SU-DHL-6 (cell line): ENCODE measurements around the gene SLC7A10.

Experiments
- H2AFZ ChIP-seq: fragments of 200-600 bp; sonication (generic); 2 replicates; pipeline ENCODE4 v1.6.1; 2014; ENCODE audit warnings: low read depth, mild to moderate bottlenecking, moderate library complexity, mixed read lengths, antibody characterized with exemption, low read length; ENCODE audit not compliant: severe bottlenecking
- H3F3A ChIP-seq: fragments of 200-600 bp; shearing (Covaris generic); 2 replicates; pipeline ENCODE4 v1.6.0; 2016; ENCODE audit warnings: antibody characterized with exemption, mild to moderate bottlenecking; ENCODE audit not compliant: insufficient read depth
- H3K27ac ChIP-seq: fragments of 200-600 bp; sonication (generic); 2 replicates; pipeline ENCODE4 v1.5.1; 2016; ENCODE audit warnings: low read depth, mild to moderate bottlenecking, low read length, moderate library complexity, mixed read lengths
- H3K27me3 ChIP-seq: fragments of 200-600 bp; sonication (generic), shearing (Covaris generic); 2 replicates; pipeline ENCODE4 v1.6.0; 2014; ENCODE audit warnings: mild to moderate bottlenecking, low read length
- H3K36me3 ChIP-seq: fragments of 200-600 bp; sonication (generic); 2 replicates; pipeline ENCODE4 v1.6.1; 2014; ENCODE audit warnings: mild to moderate bottlenecking, low read length, mixed read lengths
- H3K4me2 ChIP-seq: fragments of 300-600, 200-600 bp; shearing (Covaris generic), sonication (generic); 2 replicates; pipeline ENCODE4 v1.6.0; 2014; ENCODE audit warnings: low read length, low read depth, mild to moderate bottlenecking; ENCODE audit not compliant: poor library complexity, severe bottlenecking
- H3K4me3 ChIP-seq: fragments of 200-600 bp; sonication (generic); 2 replicates; pipeline ENCODE4 v1.5.1; 2014; ENCODE audit warnings: antibody characterized with exemption, low read length, mild to moderate bottlenecking, mixed read lengths; ENCODE audit not compliant: insufficient read depth, poor library complexity, severe bottlenecking
- H3K79me2 ChIP-seq: fragments of 200-600 bp; sonication (generic); 2 replicates; pipeline ENCODE4 v1.6.1; 2014; ENCODE audit warnings: mild to moderate bottlenecking, low read length, moderate library complexity; ENCODE audit not compliant: insufficient read depth
- H3K9ac ChIP-seq: fragments of 200-600 bp; sonication (generic); 2 replicates; pipeline ENCODE4 v1.7.0; 2014; ENCODE audit warnings: mild to moderate bottlenecking, low read length
- H3K9me2 ChIP-seq: fragments of 200-600 bp; sonication (generic); replicated peaks from 2 replicates; pipeline ENCODE4 v1.6.1; 2014; ENCODE audit warnings: low read length; ENCODE audit not compliant: insufficient read depth
- H3K9me3 ChIP-seq: fragments of 200-600 bp; sonication (generic); 2 replicates; pipeline ENCODE4 v1.6.1; 2014; ENCODE audit warnings: low read length, mixed read lengths; ENCODE audit not compliant: insufficient read depth
- H4K20me1 ChIP-seq: fragments of 200-600 bp; sonication (generic); 2 replicates; pipeline ENCODE4 v1.6.1; 2014; ENCODE audit warnings: low read depth, mild to moderate bottlenecking, antibody characterized with exemption, low read length, moderate library complexity, mixed read lengths
- CTCF ChIP-seq: fragments of 200-600 bp; sonication (generic); IDR thresholded peaks from one replicate; pipeline ENCODE4 v1.5.1; 2017; ENCODE audit warnings: antibody characterized with exemption, mild to moderate bottlenecking, low read length, moderate library complexity; ENCODE audit not compliant: insufficient read depth, poor library complexity, severe bottlenecking
- EZH2phosphoT487 ChIP-seq: fragments of 200-600 bp; sonication (generic), shearing (Covaris generic); conservative IDR thresholded peaks from 2 replicates; pipeline ENCODE4 v1.6.1; 2018; ENCODE audit warnings: mild to moderate bottlenecking, antibody characterized with exemption, low read length, moderate library complexity, mixed read lengths

Gene SLC7A10

GRCh38 chr19:33176670-33177416, 48.8 kb downstream of the SLC7A10 start:
- no peaks in the 10 kb centered on the region for H3K9me3 ChIP-seq
- peak overlapping the region; percentile 83 for H3K4me3 ChIP-seq
- H3K9ac ChIP-seq: peak overlapping the region; percentile 92
- H3K27ac ChIP-seq: peak overlapping the region; percentile 58
- no peaks in the 10 kb centered on the region for H4K20me1 ChIP-seq
- no peaks in the 10 kb centered on the region for H3F3A ChIP-seq
- no peaks in the 10 kb centered on the region for H3K9me2 ChIP-seq
- H3K4me2 ChIP-seq: peak overlapping the region; percentile 84
- no peaks in the 10 kb centered on the region for H3K79me2 ChIP-seq
- H2AFZ ChIP-seq: peak overlapping the region; percentile 90
- no peaks in the 10 kb centered on the region for H3K36me3 ChIP-seq
- no peaks in the 10 kb centered on the region for H3K27me3 ChIP-seq
- TF ChIP-seq CTCF: no peak
- no peak for TF ChIP-seq EZH2phosphoT487

- H4K20me1 ChIP-seq: no peaks in the 10 kb centered on the region
- H3K9me3 ChIP-seq: no peaks in the 10 kb centered on the region
- H3K27ac ChIP-seq: peak overlapping the region; percentile 58
- H3K27me3 ChIP-seq: no peaks in the 10 kb centered on the region
- no peak for TF ChIP-seq CTCF
- no peak for TF ChIP-seq EZH2phosphoT487
- H3K4me3 ChIP-seq: peak overlapping the region; percentile 83
- H3K4me2 ChIP-seq: peak overlapping the region; percentile 84
- no peaks in the 10 kb centered on the region for H3K36me3 ChIP-seq
- H3F3A ChIP-seq: no peaks in the 10 kb centered on the region
- H2AFZ ChIP-seq: peak overlapping the region; percentile 90
- no peaks in the 10 kb centered on the region for H3K79me2 ChIP-seq
- no peaks in the 10 kb centered on the region for H3K9me2 ChIP-seq
- H3K9ac ChIP-seq: peak overlapping the region; percentile 92
Observed at GRCh38 chr19:33175886-33176669, 49.6 kb downstream of the SLC7A10 start.

GRCh38 chr19:33175156-33175782, 50.4 kb downstream of the SLC7A10 start:
- peak overlapping the region; percentile 92; the same call in 1 of the 2 replicates for H3K9ac ChIP-seq
- H3K79me2 ChIP-seq: no peaks in the 10 kb centered on the region
- TF ChIP-seq CTCF: no peak
- TF ChIP-seq EZH2phosphoT487: no peak
- H3K4me3 ChIP-seq: no peak overlapping the region
- H3F3A ChIP-seq: no peaks in the 10 kb centered on the region
- no peaks in the 10 kb centered on the region for H3K36me3 ChIP-seq
- peak overlapping the region; percentile 84 for H3K4me2 ChIP-seq
- no peak overlapping the region for H3K27ac ChIP-seq
- no peaks in the 10 kb centered on the region for H4K20me1 ChIP-seq
- H3K9me2 ChIP-seq: no peaks in the 10 kb centered on the region
- no peaks in the 10 kb centered on the region for H3K9me3 ChIP-seq
- no peaks in the 10 kb centered on the region for H3K27me3 ChIP-seq
- H2AFZ ChIP-seq: no peak overlapping the region
